PC-9 (cell line): ENCODE measurements around the gene SNUPN.

Experiments
- EZH2 ChIP-seq: fragments of 200-600 bp; sonication (generic); IDR thresholded peaks from 2 replicates; pipeline ENCODE4 v1.8.0; 2017; ENCODE audit warnings: antibody characterized with exemption, low read depth
- TF ChIP-seq, protein P1 (sequence below): fragments of 200-600 bp; sonication (generic); conservative IDR thresholded peaks from 2 replicates; pipeline ENCODE4 v1.6.1; 2017; ENCODE audit warnings: mixed run types, antibody characterized with exemption, mild to moderate bottlenecking, moderate library complexity

DNA sequence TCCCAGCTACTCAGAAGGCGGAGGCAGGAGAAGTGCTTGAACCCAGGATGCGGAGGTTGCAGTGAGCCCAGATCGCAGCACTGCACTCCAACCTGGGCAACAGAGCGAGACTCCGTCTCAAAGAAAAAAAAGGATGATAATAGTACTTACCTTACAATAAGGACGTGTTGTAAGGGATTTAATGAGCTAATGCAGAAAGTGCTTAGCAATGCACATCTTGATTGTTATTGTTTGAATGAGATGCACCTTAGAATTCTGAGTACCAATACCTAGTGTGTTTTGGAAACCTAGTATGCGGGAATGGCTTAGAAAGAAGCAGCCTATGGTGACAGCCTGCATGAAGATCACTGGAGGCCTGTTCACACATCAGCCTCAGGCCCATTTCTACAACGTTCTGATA, 19.5 kb downstream of the SNUPN start:
- TF ChIP-seq, protein P1, sequence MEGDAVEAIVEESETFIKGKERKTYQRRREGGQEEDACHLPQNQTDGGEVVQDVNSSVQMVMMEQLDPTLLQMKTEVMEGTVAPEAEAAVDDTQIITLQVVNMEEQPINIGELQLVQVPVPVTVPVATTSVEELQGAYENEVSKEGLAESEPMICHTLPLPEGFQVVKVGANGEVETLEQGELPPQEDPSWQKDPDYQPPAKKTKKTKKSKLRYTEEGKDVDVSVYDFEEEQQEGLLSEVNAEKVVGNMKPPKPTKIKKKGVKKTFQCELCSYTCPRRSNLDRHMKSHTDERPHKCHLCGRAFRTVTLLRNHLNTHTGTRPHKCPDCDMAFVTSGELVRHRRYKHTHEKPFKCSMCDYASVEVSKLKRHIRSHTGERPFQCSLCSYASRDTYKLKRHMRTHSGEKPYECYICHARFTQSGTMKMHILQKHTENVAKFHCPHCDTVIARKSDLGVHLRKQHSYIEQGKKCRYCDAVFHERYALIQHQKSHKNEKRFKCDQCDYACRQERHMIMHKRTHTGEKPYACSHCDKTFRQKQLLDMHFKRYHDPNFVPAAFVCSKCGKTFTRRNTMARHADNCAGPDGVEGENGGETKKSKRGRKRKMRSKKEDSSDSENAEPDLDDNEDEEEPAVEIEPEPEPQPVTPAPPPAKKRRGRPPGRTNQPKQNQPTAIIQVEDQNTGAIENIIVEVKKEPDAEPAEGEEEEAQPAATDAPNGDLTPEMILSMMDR = no peak
- no peak for TF ChIP-seq EZH2
